ENCODE results near the gene FADS2.

DNA sequence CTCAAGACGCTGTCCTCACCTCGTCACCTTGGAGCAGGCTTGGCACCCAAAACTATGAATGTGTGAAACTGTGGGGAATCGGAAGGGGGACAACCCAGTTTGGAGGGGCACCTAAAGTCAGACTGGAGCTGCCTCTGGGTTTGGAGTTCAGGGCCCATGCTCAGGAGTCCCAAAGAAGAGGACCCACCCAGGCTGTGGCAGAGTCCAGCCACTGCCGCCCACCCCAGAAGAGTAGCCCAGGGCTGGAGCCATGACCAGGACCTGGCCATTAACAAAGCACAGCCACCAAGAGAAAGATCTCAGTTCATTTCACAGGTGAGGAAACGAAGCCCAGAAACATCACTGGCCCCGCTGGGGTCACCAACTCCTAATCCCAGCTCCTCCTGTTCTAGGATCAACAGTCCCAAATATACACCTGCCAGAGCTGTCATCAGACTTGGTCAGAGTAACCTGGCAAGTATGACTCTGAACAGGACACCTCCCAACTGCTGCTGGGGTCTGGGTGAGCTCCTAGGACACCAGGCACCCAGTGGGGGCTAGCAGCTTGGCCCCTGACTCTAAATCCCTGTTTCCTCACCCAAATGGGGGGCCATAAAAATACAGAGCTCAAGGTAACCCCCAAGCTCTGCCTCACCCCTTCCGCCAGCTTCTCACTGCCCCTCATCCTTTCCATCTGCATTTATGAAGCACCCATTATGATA lies 86.5 kb downstream of the FADS2 start:
- TF ChIP-seq, protein P1, sequence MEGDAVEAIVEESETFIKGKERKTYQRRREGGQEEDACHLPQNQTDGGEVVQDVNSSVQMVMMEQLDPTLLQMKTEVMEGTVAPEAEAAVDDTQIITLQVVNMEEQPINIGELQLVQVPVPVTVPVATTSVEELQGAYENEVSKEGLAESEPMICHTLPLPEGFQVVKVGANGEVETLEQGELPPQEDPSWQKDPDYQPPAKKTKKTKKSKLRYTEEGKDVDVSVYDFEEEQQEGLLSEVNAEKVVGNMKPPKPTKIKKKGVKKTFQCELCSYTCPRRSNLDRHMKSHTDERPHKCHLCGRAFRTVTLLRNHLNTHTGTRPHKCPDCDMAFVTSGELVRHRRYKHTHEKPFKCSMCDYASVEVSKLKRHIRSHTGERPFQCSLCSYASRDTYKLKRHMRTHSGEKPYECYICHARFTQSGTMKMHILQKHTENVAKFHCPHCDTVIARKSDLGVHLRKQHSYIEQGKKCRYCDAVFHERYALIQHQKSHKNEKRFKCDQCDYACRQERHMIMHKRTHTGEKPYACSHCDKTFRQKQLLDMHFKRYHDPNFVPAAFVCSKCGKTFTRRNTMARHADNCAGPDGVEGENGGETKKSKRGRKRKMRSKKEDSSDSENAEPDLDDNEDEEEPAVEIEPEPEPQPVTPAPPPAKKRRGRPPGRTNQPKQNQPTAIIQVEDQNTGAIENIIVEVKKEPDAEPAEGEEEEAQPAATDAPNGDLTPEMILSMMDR (IDR thresholded peaks at IDR 0.05), result no peak
- TF ChIP-seq POLR2A (IDR thresholded peaks at IDR 0.05) (no peak), POLR2AphosphoS5 (IDR thresholded peaks at IDR 0.05) (no peak)
